Activated naive CD8-positive, alpha-beta T cell treated with anti-CD3 and anti-CD28 coated beads, Interleukin-2, amount 10 ng/mL, durations not matched to agents 7 days and 5 days (primary cell): ENCODE measurements around the gene UBAP1L. TPM values are rescaled to one million over a fixed set of nuclear protein-coding genes. Genes with fewer than 3 reads are reported as not detected.
"Not testable (repeated sequence)": the region's sequence is repeated elsewhere in the genome, so short reads cannot be mapped to it uniquely, and the experiment has no call there.

Experiments
- ATAC-seq: fragments of 150-1000 bp; cut with Tn5 transposase; one replicate; pipeline ENCODE4 v1.10.0; 2021; ENCODE audit warnings: low read depth, moderate library complexity
- POLR2A ChIA-PET: fragments of 350-600 bp; sonication (Branson Sonifier 250); formaldehyde crosslinking; loops from one replicate; lab custom pipeline; 2021; ENCODE audit warnings: antibody characterized with exemption; lab: Charles Lee
- DNase-seq: peaks from one replicate; pipeline ENCODE4 v3.0.0; 2021
- H3K27ac Mint-ChIP-seq: one replicate; pipeline ENCODE4 v1.8.0; 2022; ENCODE audit warnings: mild to moderate bottlenecking, mixed read lengths
- H3K27me3 Mint-ChIP-seq: one replicate; pipeline ENCODE4 v1.8.0; 2022; ENCODE audit warnings: mild to moderate bottlenecking, moderate library complexity, mixed read lengths
- H3K36me3 Mint-ChIP-seq: one replicate; pipeline ENCODE4 v1.8.0; 2021; ENCODE audit warnings: mild to moderate bottlenecking, mixed read lengths
- H3K4me1 Mint-ChIP-seq: one replicate; pipeline ENCODE4 v1.8.0; 2021; ENCODE audit warnings: mixed read lengths
- H3K4me3 Mint-ChIP-seq: one replicate; pipeline ENCODE4 v1.8.0; 2022; ENCODE audit warnings: mild to moderate bottlenecking, moderate library complexity, mixed read lengths
- H3K9me3 Mint-ChIP-seq: one replicate; pipeline ENCODE4 v1.8.0; 2021; ENCODE audit warnings: mixed read lengths
- total RNA-seq, 2 experiments: library from RNA; stranded (reverse); gene quantifications; one replicate each; pipeline ENCODE4 v1.2.3, GENCODE V29; 2021

UBAP1L gene
- total RNA-seq, 2 experiments from 2014 or later: 6.1 to 7.2 TPM

- Mint-ChIP-seq H3K4me3 (no peak overlapping the region), H3K27me3 (peaks cover 10% of the 10 kb centered on the region), H3K27ac (no peak overlapping the region), H3K4me1 (peaks cover 23% of the 10 kb centered on the region), H3K36me3 (no peaks in the 10 kb centered on the region), H3K9me3 (no peaks in the 10 kb centered on the region)
- DNase-seq (no peak), ATAC-seq (no peak)
- POLR2A ChIA-PET: interaction anchor here (0.7 to 1.7 kb wide), 3 partner anchors 209 to 321 kb away, joined by 3 to 6 read pairs (median 3); partner anchors contain the start of gene RNU5B-1
These were observed 62.0 kb downstream of the UBAP1L start for GRCh38 chr15:65052956-65053355.

GRCh38 chr15:65051266-65051665 lies 63.7 kb downstream of the UBAP1L start:
- no peaks in the 10 kb centered on the region for H3K9me3 Mint-ChIP-seq
- ATAC-seq (no peak), DNase-seq (no peak)
- no peak overlapping the region for H3K27ac Mint-ChIP-seq
- H3K27me3 Mint-ChIP-seq: peaks cover 7% of the 10 kb centered on the region
- POLR2A ChIA-PET: interaction anchor here (0.9 kb wide), 1 partner anchor 235 kb away, joined by 3 read pairs; the partner anchor contains the start of gene PARP16
- H3K4me1 Mint-ChIP-seq: peaks cover 23% of the 10 kb centered on the region
- H3K4me3 Mint-ChIP-seq: no peak overlapping the region
- H3K36me3 Mint-ChIP-seq: no peaks in the 10 kb centered on the region

- POLR2A ChIA-PET: interaction anchor here (1.1 kb wide), 1 partner anchor 10 kb away, joined by 3 read pairs; no protein-coding TSS in a partner anchor
- H3K4me1 Mint-ChIP-seq: peaks cover 16% of the 10 kb centered on the region
- peaks cover 7% of the 10 kb centered on the region for H3K27me3 Mint-ChIP-seq
- ATAC-seq (no peak), DNase-seq (no peak)
- H3K27ac Mint-ChIP-seq: no peak overlapping the region
- H3K4me3 Mint-ChIP-seq: no peak overlapping the region
- H3K9me3 Mint-ChIP-seq: no peaks in the 10 kb centered on the region
- no peaks in the 10 kb centered on the region for H3K36me3 Mint-ChIP-seq
These were observed 64.7 kb downstream of the UBAP1L start for GRCh38 chr15:65050270-65050669.

GRCh38 chr15:65049418-65049840 lies 65.6 kb downstream of the UBAP1L start:
- peak overlapping the region; percentile 70 for H3K4me3 Mint-ChIP-seq
- no peak overlapping the region for H3K27ac Mint-ChIP-seq

DNA sequence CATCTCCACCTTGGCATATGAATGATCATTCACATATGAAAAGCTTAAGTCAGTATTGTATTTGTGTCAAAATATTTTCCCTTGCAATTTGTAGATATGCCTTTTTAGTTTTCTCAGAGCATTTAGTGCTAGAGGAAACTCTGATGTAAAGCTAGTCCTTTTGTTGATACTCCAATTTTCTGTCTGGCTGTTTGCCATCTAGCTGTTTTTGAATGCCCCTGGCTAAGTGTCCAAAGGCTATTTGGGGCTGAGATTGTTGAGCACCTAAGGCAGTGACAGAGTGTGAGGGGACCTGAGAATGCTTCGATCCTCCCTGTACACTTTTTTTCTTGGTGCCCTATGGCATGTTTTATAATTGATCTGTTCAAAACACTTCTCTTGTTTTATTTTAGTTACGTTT lies 66.8 kb downstream of the UBAP1L start:
- Mint-ChIP-seq H3K27me3 (peaks cover 9% of the 10 kb centered on the region), H3K4me1 (peaks cover 16% of the 10 kb centered on the region), H3K9me3 (no peaks in the 10 kb centered on the region), H3K36me3 (no peaks in the 10 kb centered on the region), H3K4me3 (no peak overlapping the region), H3K27ac (no peak overlapping the region)
- no peak for DNase-seq
- POLR2A ChIA-PET: no interaction called here
- no peak for ATAC-seq

More at GRCh38 chr15:65049418-65049840, 65.6 kb downstream of the UBAP1L start:
- peaks cover 7% of the 10 kb centered on the region for H3K27me3 Mint-ChIP-seq
- ATAC-seq: peak; percentile 92
- H3K9me3 Mint-ChIP-seq: no peaks in the 10 kb centered on the region
- H3K4me1 Mint-ChIP-seq: peaks cover 16% of the 10 kb centered on the region
- DNase-seq: peak; percentile 78
- no peaks in the 10 kb centered on the region for H3K36me3 Mint-ChIP-seq
- POLR2A ChIA-PET: no interaction called here

DNA sequence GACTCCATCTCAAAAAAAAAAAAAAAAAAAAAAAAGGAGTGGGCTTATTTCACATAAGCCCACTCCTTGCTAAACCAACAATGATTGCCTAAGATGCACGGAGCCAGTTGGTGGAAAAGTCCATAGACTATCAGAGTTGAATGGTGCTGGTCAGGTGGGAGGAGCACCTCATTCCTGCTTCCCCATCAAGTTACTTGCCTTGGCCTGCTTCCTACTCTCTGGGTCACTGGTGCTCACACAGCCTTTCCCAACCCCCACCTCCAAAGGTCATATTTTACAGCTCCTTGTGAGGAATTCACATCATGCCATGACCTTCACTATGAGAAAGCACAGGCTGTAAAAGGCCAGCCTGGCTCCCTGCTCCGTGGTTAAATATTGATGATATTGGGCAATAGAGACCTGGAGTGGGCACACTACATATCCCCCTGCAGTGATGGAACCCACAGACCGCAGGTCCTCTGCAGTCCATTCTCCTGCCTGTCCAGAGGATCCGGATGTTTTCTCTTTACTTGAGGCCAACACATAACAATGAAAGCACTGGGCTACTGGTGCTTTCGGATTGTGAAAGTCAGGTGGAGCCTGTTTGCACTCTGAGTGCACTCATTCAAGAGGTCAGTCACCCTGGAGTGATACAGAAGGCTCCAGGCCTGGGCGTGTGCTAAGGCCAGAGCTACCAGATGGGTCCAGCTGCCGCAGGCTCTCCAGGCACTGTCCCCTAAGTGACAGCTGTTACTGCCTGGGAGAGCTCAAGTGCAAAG lies 70.1 kb downstream of the UBAP1L start, which contains the start of gene SLC51B:
SLC51B (plus strand) TSS at position 664 of the 758 bp plus-strand sequence. CDS start 4,618 bp downstream, outside the sequence.
- Mint-ChIP-seq H3K4me3 (no peak within 1 kb of the TSS), H3K36me3 (no peaks in the 10 kb centered on the region), H3K27ac (no peak within 1 kb of the TSS), H3K4me1 (peaks cover 7% of the 10 kb centered on the region), H3K9me3 (no peaks in the 10 kb centered on the region), H3K27me3 (peaks cover 5% of the 10 kb centered on the region)
- POLR2A ChIA-PET: no interaction called here
- DNase-seq (no peak), ATAC-seq (no peak)

DNA sequence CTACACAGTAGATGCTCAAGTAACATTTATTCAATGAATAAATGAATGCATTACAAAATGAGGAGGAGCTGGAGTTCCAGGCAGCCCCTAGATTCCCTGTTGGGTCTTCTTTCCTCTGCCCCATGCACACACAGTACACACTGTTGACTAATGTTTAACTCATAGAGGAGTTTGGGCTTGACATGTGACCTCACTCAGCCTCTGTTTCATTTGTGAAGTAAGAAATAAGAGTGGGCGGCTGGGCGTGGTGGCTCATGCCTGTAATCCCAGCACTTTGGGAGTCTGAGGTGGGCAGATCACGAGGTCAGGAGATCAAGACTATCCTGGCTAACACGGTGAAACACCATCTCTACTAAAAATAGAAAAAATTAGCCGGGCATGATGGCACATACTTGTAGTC lies 70.8 kb downstream of the UBAP1L start:
- H3K9me3 Mint-ChIP-seq, H3K4me3 Mint-ChIP-seq, ATAC-seq, POLR2A ChIA-PET, H3K4me1 Mint-ChIP-seq, H3K27me3 Mint-ChIP-seq, H3K36me3 Mint-ChIP-seq, H3K27ac Mint-ChIP-seq, DNase-seq: not testable (repeated sequence)

GRCh38 chr15:65042776-65043327 lies 72.1 kb downstream of the UBAP1L start:
- H3K27me3 Mint-ChIP-seq: peaks cover 4% of the 10 kb centered on the region
- no peaks in the 10 kb centered on the region for H3K9me3 Mint-ChIP-seq
- POLR2A ChIA-PET: no interaction called here
- H3K27ac Mint-ChIP-seq: no peak overlapping the region
- H3K4me1 Mint-ChIP-seq: no peaks in the 10 kb centered on the region
- DNase-seq (no peak), ATAC-seq (no peak)
- no peak overlapping the region for H3K4me3 Mint-ChIP-seq
- no peaks in the 10 kb centered on the region for H3K36me3 Mint-ChIP-seq

Other genes with a start within 250 kb of the UBAP1L start
- gene ANKDD1A, start 203.3 kb downstream of the UBAP1L start, total RNA-seq: 10 to 100 TPM; 10.9 to 12.6 TPM
- gene SPG21, start 125.3 kb downstream of the UBAP1L start, total RNA-seq: 10 to 100 TPM; 55.1 to 57.0 TPM
- 10 to 100 TPM; 19.8 to 21.3 TPM for gene MTFMT, start 85.6 kb downstream of the UBAP1L start, total RNA-seq
- not detected for gene SLC51B, start 69.8 kb downstream of the UBAP1L start, total RNA-seq
- not detected for gene RASL12, start 47.2 kb downstream of the UBAP1L start, total RNA-seq
- not detected for gene KBTBD13, start 38.5 kb downstream of the UBAP1L start, total RNA-seq
- gene PDCD7, start 18.6 kb upstream of the UBAP1L start, total RNA-seq: 10 to 100 TPM; 39.4 to 42.2 TPM
- 10 to 100 TPM; 45.8 to 47.4 TPM for gene CLPX, start 70.1 kb upstream of the UBAP1L start, total RNA-seq
- gene CILP, start 96.3 kb upstream of the UBAP1L start, total RNA-seq: under 1 TPM; 0.17 TPM
- 10 to 100 TPM; 17.7 to 20.4 TPM for gene PARP16, start 171.7 kb upstream of the UBAP1L start, total RNA-seq
- gene RNU5A-1, start 180.9 kb upstream of the UBAP1L start, total RNA-seq: not detected
- gene RNU5B-1, start 189.5 kb upstream of the UBAP1L start, total RNA-seq: 10 to 100 TPM; 27.2 to 27.3 TPM